Amygdala (tissue), 56 donors: ENCODE measurements around the gene MUCL3.
A peak's percentile ranks its signal among the peaks of the same experiment; 100 is the strongest.

Experiments used
- DNase-seq, 56 donors: peaks; one replicate each; lab custom pipeline; 2025; lab: John Stamatoyannopoulos, UW

MUCL3 gene

GRCh38 chr6:30935018-30935417, 5.8 kb upstream of the MUCL3 start:
- DNase-seq: no peak

DNA sequence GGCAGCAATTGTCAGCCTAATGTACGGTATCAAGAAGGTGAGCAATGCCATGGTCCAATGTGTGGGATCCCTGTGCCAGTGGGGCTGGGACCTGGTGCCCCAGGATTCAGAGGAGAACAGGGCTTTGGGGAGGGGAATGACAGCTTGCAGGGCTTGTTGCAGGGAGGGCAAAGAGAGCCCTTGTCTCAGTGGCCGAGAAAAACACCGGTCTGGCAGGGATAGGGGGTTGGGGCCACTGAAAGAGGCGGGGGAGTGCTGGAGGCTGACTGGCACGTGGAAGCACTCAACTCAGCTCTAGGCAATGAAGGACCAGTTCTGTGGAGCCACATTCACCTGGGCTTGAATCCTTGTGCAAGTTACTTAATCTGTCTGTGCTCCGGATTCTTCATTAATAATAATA, 3.5 kb upstream of the MUCL3 start:
- no peak for DNase-seq

DNA sequence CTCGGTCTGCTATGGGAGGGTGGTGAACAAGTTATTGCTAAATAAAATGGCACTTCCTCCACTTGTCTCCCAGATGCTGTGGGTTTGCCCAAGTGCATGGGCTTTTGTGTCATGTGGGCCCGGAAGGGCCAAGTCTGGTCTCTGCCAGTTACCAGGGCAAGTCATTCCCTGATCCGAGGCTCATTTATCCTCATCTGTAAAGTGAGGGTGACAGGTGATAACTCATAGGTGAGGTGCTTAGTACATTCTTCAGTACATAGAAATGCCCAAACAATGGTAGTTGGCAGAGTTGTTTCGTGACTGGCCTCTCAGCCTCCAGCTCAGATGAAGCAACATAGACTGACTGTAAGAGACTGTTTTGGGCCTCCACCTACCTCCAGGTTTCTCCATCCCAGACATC, 2.0 kb upstream of the MUCL3 start:
- DNase-seq: peak in 1 of 56 donors; percentile 11

DNA sequence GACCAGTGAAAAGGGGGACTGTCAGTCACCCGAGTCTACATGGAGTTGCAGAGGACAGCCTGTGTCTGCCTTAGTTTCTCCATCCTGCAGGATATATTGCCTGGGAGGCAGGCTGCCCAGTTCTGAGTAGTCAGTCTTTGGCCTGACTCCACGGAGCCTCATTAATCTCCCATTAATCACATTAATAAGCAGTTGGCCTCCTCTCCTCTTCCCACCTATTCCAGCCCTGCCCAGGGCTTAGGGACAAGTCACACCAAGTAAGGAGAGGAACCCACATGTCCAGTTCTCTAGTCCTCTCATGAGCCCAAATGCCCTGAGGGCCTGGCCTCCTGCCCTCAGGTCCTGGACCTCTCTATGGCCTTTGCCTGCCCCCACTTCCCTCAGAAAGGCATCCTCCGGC, 1.3 kb upstream of the MUCL3 start:
- DNase-seq: no peak

DNA sequence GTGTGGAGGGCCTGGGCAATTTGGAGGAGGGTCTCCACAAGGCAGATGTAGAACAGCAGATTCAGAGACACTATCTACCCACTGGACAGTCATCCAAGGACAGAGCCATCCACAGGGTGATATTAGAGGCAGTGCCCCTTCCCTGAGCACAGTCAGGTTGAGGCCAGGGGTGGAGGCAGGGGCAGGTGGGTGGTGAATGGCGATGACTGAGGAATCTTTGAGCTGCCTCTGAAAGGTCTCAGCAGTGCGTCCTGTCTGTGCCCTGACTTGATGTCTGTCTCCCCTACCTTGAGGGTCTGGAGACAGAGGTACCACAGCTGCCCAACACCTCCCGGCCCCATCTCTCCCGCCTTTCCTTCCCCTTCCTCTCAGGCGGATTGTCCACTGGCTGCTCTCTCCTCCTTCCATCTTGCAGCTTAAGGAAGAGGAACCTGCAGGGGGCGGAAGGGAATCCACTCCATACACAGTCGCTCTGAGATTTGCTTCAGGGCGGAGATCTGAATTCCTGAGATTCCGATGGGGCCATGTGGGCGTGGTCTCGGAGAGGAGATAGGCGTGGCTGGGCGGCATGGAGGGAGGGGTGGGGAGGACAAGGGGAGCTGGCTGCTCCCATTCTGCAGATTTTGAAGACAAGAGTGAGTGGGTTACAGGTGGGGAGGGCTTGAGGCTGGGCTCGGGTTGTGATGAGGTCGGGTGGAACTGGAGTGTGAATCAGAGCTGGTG, 1.7 kb downstream of the MUCL3 start:
- DNase-seq: peak in 1 of 56 donors; percentile 5

DNA sequence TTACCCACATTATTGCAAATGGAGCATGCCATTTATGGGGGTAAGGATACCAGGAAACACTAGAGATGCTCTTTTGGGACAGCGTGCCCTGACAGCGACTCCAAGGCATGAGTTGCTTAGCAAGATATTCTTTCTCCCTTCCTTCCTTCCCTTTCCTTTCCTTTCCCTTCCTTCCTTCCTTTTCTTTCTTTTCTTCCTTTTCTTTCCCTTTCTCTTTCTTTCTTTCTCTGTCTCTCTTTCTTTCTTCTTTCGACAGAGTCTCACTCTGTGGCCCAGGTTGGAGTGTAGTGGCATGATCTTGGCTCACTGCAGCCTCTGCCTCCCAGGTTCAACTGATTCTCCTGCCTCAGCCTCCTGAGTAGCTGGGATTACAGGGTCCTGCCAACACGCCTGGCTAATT, 3.3 kb downstream of the MUCL3 start:
- DNase-seq: no peak

GRCh38 chr6:30945281-30945680, 4.5 kb downstream of the MUCL3 start:
- DNase-seq: no peak

DNA sequence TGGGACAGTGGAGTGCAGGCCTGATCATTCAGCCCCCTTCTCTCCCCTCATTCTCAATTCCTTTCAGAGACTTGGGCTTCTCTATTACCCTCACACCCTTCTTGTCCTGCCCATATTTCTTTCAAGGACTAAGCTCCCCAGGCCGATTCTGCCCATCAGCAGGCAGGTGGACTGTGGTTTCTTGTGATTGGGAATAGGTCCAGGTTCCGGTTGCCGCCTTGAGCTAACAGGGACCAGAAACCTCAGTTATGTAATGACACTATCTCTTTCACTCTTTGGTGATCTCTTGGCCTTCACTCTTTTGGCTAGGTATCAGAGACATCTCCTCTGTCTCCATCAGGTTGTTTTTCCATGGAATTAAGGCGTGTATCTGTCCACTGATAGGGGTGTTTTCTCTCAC, 6.5 kb downstream of the MUCL3 start:
- DNase-seq: no peak

DNA sequence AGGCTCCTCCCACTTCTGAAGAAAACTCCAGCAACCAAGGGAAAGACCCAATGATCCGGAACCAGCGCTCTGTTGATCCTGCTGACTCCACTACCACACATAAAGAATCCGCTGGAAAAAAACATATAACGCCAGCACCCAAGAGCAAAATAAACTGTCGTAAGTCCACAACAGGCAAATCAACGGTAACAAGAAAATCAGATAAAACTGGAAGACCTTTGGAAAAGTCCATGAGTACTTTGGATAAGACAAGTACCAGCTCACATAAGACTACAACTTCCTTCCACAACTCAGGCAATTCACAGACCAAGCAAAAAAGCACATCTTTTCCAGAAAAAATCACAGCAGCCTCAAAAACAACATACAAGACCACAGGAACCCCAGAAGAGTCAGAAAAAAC, 8.0 kb downstream of the MUCL3 start:
- DNase-seq: no peak

GRCh38 chr6:30951907-30952469, 11.2 kb downstream of the MUCL3 start:
- no peak for DNase-seq

- no peak for DNase-seq
Observed at GRCh38 chr6:30954631-30955366, 14.0 kb downstream of the MUCL3 start.

- peak in 35 of 56 donors; percentile 4 to 69 (median 24) for DNase-seq
Observed at GRCh38 chr6:30955367-30956042, 14.7 kb downstream of the MUCL3 start.

DNA sequence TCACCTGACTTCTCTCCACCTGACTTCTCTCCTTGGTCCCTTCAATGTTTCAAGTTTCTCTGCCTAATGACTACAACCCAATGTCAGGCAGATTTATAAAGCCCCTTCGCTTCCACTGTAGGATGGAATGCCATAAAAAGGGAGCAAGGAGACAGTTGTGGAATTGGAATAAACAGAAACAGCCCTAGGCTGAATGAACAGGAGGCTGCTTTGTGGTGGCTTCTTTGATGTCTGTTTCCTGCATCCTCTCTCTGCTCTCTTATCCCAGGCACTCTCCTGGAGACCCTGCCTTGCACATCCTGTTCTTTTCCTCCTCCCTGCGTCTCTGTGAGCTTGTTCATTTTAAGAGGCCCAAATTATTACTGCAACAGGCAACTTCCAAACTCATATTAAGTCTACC, 16.9 kb downstream of the MUCL3 start:
- no peak for DNase-seq

- DNase-seq: no peak
Observed at GRCh38 chr6:30960907-30961673, 20.3 kb downstream of the MUCL3 start.

DNA sequence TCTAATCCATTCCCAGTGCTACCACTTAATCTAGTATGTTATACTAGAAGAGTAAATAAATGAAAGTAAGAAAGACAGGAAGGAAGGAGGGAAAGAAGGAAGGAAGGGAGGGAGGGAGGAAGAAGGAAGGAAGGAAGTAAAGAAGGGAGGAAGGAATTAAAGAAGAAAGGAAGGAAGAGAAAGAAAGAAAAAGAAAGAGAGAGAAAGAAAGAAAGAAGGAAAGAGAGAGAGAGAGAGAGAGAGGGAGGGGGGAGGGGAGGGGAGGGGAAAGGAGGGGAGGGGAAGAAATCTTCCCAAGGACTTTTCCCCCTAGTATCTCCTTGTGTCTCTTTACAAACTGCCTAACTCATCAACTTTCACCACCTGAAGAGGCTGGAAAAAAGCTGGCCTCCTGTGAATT, 21.9 kb downstream of the MUCL3 start:
- DNase-seq: no peak

GRCh38 chr6:30963641-30964040, 22.9 kb downstream of the MUCL3 start:
- no peak for DNase-seq

DNA sequence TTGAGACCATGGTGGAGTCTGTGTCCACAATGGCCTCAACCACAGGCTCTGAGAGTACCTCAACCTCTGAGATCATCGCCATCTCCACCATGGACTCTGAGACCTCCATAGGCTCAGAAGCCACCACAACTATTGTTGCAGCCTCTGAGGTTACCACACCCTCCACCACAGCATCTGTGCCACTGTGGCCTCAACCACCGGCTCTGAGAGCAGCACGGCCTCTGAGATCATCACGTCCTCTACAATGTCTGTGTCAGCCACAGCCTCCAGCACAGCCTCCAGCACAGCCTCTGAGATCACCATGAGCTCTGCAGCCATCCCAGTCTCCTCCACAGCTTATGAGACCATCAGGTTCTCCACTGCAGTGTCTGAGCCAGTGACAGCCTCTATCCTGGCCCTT, 23.3 kb downstream of the MUCL3 start:
- DNase-seq: no peak

DNA sequence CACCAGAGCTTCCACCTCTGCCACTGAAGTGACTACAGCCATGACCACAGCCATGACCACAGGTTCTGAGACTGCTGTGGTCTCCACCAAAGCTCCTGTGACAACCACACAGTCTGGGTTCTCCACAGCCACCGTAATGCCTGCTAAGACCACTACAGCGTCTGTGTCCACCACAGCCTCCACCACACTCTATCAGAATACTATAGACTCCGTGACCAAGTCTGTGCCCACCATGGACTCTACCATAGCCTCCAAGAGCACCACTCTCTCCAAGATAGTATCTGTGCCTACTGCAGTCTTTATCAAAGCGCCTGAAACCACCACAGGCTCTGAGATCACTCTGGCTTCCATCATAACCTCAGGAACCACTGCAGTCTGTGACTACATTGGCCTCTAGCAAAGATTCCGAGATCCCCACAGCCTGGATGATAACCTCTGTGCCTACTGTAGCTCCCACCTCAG, 24.4 kb downstream of the MUCL3 start:
- DNase-seq: no peak

- no peak for DNase-seq
Observed at GRCh38 chr6:30966154-30966553, 25.4 kb downstream of the MUCL3 start.

DNA sequence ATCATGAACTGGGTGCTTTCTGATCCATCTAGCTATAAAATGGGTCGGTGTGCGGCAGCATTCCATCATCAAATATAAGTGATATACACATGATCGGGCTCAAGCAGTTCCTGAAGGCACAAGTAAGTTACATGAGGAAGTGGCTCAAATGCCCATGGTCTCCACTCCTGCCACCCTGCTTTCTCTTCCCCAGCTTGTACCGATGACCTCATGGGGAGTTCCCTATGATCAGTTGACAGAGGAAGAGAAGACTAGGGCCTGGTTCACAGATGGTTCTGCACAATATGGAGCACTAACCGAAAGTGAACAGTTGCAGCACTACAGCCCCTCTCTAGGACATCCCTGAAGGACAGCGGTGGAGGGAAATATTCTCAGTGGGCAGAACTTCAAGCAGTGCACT, 28.4 kb downstream of the MUCL3 start:
- DNase-seq: peak in 10 of 56 donors; percentile 1 to 56 (median 11)
